ENCODE results near the gene DNAJC18.
"Not testable (repeated sequence)": the region's sequence is repeated elsewhere in the genome, so short reads cannot be mapped to it uniquely, and the experiment has no call there.

DNA sequence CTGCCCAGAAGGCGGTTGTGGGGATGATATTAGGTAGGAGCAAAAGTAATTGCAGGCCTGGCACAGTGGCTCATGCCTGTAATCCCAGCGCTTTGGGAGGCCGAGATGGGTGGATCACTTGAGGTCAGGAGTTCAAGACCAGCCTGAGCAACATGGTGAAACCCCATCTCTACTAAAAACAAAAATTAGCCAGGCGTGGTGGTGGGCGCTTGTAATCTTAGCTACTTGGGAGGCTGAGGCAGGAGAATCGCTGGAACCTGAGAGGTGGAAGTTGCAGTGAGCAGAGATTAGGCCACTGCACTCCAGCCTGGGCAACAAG lies 43.5 kb upstream of the DNAJC18 start:
- TF ChIP-seq, protein P1, sequence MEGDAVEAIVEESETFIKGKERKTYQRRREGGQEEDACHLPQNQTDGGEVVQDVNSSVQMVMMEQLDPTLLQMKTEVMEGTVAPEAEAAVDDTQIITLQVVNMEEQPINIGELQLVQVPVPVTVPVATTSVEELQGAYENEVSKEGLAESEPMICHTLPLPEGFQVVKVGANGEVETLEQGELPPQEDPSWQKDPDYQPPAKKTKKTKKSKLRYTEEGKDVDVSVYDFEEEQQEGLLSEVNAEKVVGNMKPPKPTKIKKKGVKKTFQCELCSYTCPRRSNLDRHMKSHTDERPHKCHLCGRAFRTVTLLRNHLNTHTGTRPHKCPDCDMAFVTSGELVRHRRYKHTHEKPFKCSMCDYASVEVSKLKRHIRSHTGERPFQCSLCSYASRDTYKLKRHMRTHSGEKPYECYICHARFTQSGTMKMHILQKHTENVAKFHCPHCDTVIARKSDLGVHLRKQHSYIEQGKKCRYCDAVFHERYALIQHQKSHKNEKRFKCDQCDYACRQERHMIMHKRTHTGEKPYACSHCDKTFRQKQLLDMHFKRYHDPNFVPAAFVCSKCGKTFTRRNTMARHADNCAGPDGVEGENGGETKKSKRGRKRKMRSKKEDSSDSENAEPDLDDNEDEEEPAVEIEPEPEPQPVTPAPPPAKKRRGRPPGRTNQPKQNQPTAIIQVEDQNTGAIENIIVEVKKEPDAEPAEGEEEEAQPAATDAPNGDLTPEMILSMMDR (conservative IDR thresholded peaks at IDR 0.05 in 1 of 2, IDR thresholded peaks at IDR 0.05 in 1 of 2; ENCODE audit: extremely low read depth in 1 of 2, insufficient read depth in 1 of 2, low read depth in 1 of 2, low read length in 2 of 2) = not testable (repeated sequence)
- TF ChIP-seq EZH2 (IDR thresholded peaks at IDR 0.05; ENCODE audit: borderline replicate concordance, low read length) = not testable (repeated sequence)
